Upper lobe of right lung (tissue), 1 donor: ENCODE data around the gene PAMR1. TPM values are rescaled to one million over a fixed set of nuclear protein-coding genes. Genes with fewer than 3 reads are reported as not detected.

Source experiments
- ATAC-seq: fragments of 200-7000 bp; cut with Tn5 transposase; one replicate; pipeline ENCODE4 v1.9.1; 2020; ENCODE audit warnings: mild to moderate bottlenecking, moderate library complexity
- DNase-seq: peaks from one replicate; pipeline ENCODE4 v3.0.0-alpha.2; 2020
- H3K27ac ChIP-seq: fragments of 200-600 bp; one replicate; pipeline ENCODE4 v1.8.0; 2022
- H3K27me3 ChIP-seq: fragments of 200-600 bp; one replicate; pipeline ENCODE4 v1.8.0; 2022; ENCODE audit warnings: mild to moderate bottlenecking
- H3K36me3 ChIP-seq: fragments of 200-600 bp; one replicate; pipeline ENCODE4 v1.8.0; 2022
- H3K4me1 ChIP-seq: fragments of 200-600 bp; one replicate; pipeline ENCODE4 v1.8.0; 2022
- H3K4me3 ChIP-seq: fragments of 200-600 bp; one replicate; pipeline ENCODE4 v1.8.0; 2022; ENCODE audit warnings: mild to moderate bottlenecking
- H3K9me3 ChIP-seq: fragments of 200-600 bp; one replicate; pipeline ENCODE4 v1.8.0; 2022
- intact Hi-C: fragments of 100-400 bp; cut with DNase I; formaldehyde crosslinking; loops from one replicate; pipeline ENCODE4 v1.11.0; 2022
- total RNA-seq: library from RNA; stranded (reverse); fragmentation: NEBNext Ultra II Directional; extraction: Animal tissue kit (Norgen Biotek cat#: 25700); gene quantifications from one replicate; pipeline ENCODE4 v1.2.1, GENCODE V29; 2021
- TF ChIP-seq, protein P1 (sequence below): fragments of 200-600 bp; IDR thresholded peaks from one replicate; pipeline ENCODE4 v1.8.0; 2022; ENCODE audit warnings: antibody characterized with exemption
- donor health status: DM: no; HTN: yes; CAD: no; lungs with severe emphysema.

PAMR1 gene
- total RNA-seq, 1 donor from 2014 or later = 12.4 TPM

DNA sequence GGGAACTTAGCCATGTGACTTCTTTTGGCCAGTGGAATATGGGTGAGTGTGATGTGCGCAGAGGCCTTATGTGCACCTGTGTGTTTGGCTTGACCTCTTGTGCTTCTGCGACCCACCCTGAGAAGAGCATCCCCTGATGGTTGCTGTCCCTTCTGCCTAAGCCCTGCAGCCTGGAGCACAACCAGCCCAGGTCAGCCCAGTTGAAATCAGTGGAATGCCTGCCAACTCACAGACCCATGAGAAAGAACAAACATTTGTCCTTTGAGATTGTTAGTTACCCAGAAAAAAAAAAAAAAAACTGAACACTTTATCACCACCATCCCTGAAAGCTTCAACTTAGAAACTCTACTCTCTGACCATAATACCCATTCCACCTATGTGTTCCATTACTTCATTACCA, 38.5 kb downstream of the PAMR1 start:
- H3K27me3 ChIP-seq = peaks cover 7% of the 10 kb centered on the region
- H3K4me3 ChIP-seq = no peak overlapping the region
- ATAC-seq = no peak
- H3K4me1 ChIP-seq = no peaks in the 10 kb centered on the region
- DNase-seq = no peak
- no peak overlapping the region for H3K27ac ChIP-seq
- H3K9me3 ChIP-seq = no peaks in the 10 kb centered on the region
- intact Hi-C loops = no loop called here
- no peaks in the 10 kb centered on the region for H3K36me3 ChIP-seq
- TF ChIP-seq, protein P1, sequence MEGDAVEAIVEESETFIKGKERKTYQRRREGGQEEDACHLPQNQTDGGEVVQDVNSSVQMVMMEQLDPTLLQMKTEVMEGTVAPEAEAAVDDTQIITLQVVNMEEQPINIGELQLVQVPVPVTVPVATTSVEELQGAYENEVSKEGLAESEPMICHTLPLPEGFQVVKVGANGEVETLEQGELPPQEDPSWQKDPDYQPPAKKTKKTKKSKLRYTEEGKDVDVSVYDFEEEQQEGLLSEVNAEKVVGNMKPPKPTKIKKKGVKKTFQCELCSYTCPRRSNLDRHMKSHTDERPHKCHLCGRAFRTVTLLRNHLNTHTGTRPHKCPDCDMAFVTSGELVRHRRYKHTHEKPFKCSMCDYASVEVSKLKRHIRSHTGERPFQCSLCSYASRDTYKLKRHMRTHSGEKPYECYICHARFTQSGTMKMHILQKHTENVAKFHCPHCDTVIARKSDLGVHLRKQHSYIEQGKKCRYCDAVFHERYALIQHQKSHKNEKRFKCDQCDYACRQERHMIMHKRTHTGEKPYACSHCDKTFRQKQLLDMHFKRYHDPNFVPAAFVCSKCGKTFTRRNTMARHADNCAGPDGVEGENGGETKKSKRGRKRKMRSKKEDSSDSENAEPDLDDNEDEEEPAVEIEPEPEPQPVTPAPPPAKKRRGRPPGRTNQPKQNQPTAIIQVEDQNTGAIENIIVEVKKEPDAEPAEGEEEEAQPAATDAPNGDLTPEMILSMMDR = no peak

DNA sequence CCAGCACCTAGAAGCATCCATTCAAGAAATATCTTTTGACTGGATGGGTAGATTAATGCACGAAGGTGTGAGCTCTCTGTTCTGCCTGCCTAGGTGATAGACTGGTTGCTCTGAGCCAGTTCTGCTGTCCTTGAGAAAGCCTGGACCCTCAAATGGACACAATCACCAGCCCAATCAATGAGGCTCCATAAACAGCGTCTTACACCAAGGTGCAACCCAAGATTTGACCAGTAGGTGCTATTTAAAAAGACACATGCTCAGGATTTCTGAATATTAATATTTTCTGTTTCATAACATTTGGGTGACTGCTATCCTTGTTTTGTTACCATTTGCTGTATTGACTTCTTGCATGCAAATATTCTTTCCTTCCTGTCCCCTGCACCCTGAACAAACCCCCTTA, 39.0 kb downstream of the PAMR1 start:
- Histone ChIP-seq H3K9me3 (no peaks in the 10 kb centered on the region), H3K27ac (no peak overlapping the region), H3K4me3 (no peak overlapping the region), H3K27me3 (peaks cover 7% of the 10 kb centered on the region), H3K36me3 (no peaks in the 10 kb centered on the region), H3K4me1 (no peaks in the 10 kb centered on the region)
- no peak for ATAC-seq
- no peak for DNase-seq
- intact Hi-C loops = no loop called here
- TF ChIP-seq, protein P1 = no peak

DNA sequence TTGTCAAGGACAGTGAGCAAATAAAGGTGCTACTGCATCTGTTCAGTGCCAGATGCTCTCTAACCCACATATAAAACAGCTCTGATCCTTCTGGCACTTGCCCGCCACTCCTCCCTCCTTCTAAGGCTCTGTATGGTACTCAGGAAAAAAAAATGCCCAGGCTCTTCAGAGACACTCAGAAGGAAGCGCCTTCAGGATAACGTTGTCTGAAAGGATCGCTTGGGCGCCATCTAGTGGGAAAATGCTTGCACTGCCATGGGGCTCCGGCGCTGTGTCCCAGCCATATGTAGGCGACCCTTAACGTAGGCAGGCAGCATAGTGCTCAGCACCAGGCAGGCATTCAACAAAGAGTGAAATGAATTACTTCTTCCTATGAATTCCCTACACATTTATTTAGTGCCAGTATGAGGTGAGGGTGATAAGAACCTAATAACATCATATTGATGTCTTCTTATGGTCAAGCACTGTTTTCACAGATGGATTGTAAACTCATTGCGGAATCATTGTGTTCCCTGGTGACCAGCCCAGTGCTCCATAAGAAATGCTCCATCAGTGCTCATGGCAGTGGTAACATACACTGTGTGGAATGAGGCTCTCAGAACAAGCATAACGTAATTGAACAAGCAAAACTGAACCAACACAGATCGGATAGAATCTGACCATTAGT, 39.6 kb downstream of the PAMR1 start:
- Histone ChIP-seq H3K4me3 (no peak overlapping the region), H3K27me3 (peaks cover 4% of the 10 kb centered on the region), H3K27ac (no peak overlapping the region), H3K4me1 (no peaks in the 10 kb centered on the region), H3K36me3 (no peaks in the 10 kb centered on the region), H3K9me3 (no peaks in the 10 kb centered on the region)
- intact Hi-C loops = no loop called here
- TF ChIP-seq, protein P1 = peak; percentile 97
- DNase-seq = peak; percentile 86
- peak; percentile 97 for ATAC-seq

DNA sequence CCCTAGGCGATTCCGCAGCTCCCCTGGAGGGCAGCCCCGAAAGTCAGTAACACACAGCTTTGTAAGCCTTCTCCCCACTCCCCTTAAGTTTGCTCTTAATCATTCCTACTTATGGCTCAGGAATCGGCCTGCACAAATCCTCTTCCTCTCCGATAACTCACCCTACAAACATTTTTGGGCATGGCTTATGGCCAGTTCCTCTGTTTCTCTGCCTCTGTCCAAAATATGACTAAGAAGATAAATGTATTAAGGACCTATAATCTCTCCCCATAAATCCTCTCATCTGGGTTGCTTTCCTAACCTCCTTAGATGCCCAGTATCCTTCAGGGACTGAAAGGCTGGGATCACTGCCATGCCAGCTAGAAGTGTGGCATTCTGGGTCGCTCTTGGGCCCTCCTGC, 41.0 kb downstream of the PAMR1 start:
- ATAC-seq = no peak
- Histone ChIP-seq H3K36me3 (no peaks in the 10 kb centered on the region), H3K4me3 (no peak overlapping the region), H3K27me3 (peaks cover 3% of the 10 kb centered on the region), H3K9me3 (no peaks in the 10 kb centered on the region), H3K4me1 (no peaks in the 10 kb centered on the region), H3K27ac (no peak overlapping the region)
- DNase-seq = no peak
- intact Hi-C loops = no loop called here
- TF ChIP-seq, protein P1 = no peak

DNA sequence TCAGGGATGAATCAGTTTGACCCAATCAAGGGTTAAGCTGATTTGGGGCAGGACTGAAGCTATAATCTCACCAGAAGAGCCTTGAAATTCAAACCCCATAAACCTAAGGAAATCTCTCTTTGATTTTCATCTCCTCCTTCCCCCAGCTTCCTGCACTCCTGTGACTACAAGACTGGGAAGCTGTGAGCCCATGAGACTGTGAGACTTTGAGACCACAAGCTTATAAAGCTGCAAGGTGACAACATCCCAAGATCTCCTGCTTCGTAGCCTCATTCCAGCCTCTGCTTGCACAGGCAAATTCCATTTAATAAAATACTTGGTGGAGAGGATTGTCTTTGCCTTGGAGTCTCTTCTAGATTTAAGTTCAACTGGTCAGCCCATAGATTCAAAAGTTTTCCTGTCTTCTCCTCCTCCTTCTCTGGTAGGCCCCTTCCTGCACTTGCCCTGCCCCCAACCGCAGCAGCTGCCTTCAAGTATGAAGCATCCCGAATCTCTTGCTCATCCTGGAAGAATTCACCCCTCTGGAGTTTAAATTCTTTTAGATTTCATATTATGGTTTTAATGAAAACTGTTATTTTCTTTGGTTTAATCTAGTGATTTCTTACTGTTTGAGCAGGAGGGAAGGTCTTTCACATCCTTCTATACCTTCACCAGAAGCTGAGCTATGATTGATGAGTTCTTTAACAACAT, 42.1 kb downstream of the PAMR1 start:
- Histone ChIP-seq H3K27me3 (no peaks in the 10 kb centered on the region), H3K36me3 (no peaks in the 10 kb centered on the region), H3K27ac (no peak overlapping the region), H3K4me3 (no peak overlapping the region), H3K9me3 (no peaks in the 10 kb centered on the region), H3K4me1 (no peaks in the 10 kb centered on the region)
- TF ChIP-seq, protein P1 = no peak
- intact Hi-C loops = no loop called here
- no peak for DNase-seq
- no peak for ATAC-seq
